ENCODE results near the gene LRRC51.
A peak's percentile ranks its signal among the peaks of the same experiment; 100 is the strongest.
"Not testable (repeated sequence)": the region's sequence is repeated elsewhere in the genome, so short reads cannot be mapped to it uniquely, and the experiment has no call there.

LRRC51 gene

DNA sequence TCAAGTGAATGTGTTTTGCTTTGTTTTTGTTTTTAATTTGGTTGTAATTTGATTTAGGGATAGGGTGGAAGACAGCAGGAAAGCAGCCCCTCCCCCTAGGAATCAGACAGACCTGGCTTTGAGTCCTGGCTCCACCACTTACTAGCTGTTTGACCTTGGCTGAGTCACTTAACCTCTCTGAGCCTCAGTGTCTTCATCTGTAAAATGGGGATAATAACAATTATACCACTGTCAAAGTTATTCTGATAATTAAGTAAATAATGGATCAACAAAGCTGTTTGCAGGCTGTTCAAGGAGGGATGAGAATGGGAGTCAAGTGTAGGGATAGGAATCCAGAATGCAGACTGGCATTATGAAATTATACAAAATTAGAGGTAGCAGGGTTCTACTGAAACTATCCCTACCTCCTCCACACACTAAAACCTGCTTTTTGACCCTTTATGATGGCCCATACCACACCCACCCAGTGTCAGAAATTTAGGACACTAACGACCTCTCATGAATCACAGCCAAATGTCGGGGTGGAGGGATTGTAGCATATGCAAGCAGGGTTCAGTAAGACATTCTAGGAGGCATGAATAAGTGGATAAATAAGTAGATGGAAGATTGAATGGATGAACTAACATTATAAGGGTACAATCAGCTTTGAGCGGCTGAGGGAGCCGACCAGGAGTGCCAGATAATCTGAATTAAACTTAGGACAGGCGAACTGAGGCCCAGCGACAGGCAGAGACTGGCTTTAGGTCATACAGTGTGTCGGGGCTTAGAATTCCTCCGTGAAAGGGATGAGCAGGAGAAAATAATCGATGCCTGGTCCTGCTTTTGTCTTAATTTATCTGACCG is 30.9 kb downstream of the LRRC51 start:
- no peak for DNase-seq

DNA sequence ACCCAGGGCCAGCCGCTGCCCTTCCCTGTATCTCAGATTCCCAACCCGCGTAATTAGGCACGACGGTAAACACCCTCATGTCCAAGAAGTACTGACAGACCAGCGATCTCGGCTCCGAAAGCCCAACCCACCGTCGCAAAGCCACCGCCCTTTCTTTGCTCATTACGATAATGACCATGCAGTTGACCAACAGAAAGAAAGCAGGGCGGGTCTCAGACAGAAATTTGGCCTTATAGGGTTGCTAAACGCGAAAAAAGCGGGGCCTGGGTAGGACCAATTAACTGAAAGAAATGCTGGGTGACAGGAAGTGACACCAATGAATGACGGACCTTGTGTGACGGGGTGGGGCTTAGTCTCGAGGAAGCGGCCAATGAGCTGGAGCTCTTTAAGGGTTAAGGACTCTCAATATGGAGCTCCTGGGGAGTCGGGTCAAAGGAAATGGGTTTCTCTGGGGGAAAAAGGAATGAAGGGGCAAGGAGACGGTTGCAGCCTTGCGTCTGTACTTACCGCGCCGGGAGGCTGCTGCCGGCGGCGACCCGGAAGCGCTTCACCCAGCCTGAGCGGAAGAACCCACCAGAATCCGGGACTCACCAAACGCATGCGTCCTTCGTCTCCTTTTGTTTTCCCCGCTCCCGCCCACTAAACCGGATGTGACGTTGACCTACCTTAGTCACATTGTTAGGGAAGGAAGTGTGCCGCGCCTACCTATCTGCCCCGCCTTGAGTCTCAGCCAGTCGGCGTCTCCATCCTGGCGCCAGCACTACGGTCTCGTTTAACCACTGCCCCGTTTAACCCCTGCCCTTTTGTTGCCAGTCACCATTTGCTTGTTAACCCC is 31.7 kb downstream of the LRRC51 start, which contains the start of gene ANAPC15:
TSS of gene ANAPC15 (minus strand) at position 553 of the 835 bp plus-strand sequence. CDS start 1,419 bp downstream, outside the sequence.
- peak; percentile 100 for DNase-seq

DNA sequence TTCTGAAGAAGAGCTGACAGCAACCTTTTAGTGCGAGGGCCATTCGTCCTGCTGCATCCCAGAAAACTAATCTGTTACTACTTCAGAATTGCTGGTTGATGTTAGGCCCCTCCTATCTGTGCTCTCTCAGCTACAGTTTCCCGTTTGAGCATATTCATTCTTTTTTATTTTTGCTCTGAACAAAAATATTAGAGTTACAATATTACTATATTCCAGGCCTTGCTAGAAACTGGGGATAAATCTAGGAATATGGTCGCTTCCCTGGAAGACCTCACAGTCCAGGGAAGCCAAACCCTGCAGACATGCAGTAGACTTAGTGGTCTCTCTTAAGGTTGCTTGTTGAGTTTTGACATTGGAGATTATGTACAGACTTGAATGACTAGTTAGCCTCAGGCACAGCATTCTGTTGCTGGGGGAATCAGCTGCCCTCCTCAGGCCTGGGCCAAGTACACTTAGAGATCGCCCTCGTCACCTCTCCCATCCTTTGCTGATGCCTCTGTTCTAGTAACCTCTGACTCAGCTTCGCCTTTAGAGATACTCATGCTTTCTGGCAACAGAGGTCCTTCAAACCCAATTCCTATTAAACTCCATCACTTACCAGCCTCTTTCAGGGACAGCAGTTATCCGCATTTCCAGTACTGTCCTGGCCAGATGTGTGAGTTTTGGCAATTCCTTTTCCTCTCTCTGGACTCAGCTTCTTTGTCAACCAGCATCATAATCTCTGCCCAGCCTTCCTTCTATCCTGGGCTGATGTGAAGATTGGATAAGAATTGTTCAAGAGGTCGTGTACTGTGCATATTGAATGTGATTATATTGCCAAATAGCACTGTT is 32.5 kb downstream of the LRRC51 start:
- DNase-seq, result no peak

DNA sequence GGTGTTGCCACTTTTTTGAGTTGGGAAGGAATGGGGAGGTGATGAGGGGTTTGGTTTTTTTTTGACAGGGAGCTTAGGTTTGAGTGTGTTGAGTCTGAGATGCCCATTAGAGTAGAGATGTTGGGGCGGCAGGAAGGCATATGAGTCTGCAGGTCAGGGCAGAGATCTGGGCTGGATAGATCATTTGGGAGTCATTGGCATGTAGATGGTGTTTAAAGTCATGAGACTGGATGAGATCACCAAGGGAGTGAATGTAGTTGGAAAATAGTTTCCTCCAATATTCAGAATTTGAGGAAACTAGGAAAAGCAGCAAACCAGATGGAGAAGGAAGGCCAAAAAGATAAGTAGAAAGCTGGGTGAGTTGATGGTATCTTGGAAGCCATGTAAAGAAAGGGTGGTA is 33.9 kb downstream of the LRRC51 start:
- no peak for DNase-seq

DNA sequence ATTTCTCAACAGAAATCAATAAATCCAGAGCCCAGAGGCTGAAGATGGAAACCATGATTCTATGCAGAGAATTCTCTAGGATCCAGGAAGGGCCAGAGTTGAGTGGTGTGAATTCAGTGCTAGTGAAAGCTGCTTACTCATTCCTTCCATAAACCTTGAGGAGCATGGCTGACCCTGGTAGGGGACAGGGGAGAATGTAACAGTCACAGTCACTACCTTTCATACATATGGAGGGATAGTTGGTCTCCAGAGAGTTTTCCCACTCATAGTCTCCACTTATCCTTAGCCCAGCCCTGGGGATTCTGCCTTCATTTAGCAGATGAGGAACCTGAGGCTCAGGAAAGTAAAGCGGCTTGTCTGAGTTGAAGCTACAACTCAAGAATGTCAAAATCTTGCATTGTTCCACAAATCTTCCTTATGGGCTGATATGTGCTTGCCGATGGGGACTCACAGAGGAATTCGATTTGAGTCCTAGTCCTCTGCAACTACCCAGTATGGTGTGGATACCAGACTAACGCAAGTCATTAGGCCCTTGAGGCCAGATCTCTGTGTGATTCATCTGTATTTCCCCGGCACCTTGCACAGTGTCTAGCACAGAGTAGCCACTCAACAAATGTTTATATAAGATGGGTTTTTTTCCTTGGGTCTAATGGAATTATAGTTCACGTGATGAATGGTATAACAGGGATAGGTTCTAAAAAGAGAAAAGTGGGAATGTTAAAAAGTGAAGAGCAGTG is 35.5 kb downstream of the LRRC51 start:
- DNase-seq, result no peak

DNA sequence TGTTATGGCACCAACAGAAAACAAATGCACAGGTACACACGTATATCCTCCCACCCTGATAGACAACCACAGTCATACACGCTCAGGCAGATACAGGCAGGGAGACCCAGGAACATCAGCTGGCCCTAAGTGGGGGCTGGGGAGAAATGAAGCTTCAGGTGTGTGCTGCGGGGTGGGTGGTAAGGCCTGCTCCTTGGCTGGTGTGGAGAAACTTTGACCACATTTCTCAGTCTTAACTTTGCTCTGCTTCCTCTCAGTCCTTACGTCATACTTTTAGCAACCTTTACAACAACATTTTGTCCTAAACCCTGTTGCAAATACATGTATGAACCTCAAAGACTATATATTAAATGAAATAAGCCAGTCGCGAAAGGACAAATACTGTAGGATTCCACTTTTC is 38.5 kb downstream of the LRRC51 start:
- no peak for DNase-seq

DNA sequence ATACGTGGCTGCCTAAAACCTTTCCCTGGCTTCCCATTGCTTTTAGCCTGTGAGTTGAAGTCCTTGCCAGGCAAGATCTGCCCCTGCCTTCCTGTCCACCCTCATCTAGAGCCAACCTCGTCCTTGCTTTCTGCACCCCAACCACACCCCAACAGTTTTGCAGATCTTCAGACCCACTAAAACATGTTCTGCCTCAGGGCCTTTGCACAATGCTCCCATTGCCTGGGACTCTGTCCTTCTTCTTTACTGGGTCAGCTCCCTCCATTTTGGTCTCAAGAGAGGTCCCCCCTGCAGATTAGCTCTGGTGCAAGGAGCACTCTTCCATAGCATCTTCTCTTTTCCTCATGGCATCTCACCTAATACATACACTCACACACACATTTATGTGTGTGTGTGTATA is 40.3 kb downstream of the LRRC51 start:
- no peak for DNase-seq

DNA sequence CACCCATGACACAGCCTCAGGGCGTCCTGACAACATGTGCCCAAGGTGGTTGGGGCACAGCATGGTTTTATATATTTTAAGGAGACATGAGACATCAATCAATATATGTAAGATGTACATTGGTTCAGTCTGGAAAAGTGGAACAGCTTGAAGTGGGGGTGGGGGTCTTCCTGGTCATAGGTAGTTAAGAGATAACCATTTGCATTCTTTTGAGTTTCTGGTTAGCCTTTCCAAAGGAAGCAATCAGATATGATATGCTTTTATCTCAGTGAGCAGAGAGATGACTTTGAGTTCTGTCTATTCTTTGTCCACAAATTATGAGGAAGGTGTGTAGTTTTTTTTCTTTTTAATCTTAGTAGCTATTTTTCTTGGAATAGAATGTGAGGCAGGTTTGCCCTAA is 42.0 kb downstream of the LRRC51 start:
- DNase-seq, result no peak

DNA sequence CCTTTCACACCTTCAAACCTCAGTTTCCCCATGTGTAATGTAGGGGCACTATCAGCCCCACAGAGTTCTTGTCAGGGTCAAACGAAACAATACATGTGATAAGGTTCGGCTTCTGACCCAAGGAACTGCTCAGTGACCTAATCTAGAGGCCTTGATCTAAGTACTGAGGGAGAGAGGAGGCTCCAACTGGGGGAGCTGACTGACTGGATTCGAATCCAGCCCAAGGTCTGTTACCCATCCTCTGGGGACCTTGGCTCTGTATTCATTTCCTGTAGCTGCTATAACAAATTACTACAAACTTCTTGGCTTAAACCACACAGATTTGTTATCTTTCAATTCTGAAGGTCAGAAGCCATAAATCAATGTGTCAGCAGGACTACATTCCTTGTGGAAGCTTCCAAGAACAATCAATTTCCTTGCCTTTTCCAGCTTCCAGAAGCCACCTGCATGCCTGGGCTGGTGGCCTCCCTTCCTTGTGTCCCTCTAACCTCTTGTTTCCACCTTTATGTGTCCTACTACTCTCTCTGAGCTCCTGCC is 42.5 kb downstream of the LRRC51 start:
- no peak for DNase-seq

DNA sequence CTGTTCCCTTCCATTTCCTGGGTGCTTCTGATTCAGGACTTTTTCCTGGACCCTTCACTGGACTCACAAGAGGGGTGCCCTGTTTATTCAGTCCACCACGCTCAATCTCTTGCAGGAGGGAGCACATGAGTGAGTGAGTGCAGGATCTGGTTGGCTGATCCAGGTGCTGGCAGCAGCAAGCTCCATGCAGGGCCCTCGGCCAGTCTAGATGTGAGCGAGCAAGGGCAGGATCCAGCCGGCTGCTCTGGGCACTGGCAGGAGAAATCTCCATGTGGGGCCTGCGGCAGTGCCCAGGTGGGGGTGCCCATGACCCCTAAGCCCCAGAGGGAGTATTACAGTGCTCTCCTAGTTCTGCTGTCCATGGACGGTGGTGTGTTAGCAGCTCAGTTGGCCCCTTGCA is 43.4 kb downstream of the LRRC51 start:
- no peak for DNase-seq

DNA sequence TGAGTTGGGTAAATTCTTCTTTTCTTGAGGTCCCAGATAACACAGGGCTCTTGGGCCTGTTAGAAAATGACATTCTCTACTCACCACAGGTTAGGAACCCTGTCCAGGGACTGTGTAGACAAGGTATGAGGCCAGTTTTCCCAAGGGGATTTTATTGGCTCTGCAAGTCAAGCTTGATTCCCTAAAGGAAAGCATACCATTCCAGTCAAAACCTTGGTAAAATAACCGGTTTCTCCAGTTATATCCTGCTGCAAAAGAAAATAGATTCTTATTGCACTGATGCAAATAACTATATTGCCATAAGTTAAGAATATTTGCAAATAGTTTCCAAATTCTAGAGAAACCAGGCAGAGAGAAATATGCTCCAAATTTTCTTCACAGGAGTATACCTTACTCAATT is 45.3 kb downstream of the LRRC51 start:
- no peak for DNase-seq

DNA sequence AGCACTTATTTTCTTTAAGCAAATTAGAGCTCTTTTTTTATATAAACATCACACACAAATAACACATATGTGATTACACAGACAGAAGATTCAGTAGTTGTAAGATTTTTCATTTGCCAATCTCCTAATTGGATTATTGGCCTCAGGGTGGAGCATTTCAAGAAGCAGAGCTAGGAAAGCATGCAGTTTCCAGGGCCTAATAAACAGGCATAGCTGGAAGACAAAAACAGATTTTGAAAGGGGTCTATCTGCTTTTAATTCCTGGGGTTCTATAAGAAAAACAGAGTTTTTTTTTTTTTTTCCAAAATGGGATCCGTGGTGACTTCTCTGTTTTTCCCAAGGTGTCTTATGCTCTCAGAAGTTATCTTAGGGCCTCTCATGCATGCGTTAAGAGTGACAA is 47.3 kb downstream of the LRRC51 start:
- no peak for DNase-seq

DNA sequence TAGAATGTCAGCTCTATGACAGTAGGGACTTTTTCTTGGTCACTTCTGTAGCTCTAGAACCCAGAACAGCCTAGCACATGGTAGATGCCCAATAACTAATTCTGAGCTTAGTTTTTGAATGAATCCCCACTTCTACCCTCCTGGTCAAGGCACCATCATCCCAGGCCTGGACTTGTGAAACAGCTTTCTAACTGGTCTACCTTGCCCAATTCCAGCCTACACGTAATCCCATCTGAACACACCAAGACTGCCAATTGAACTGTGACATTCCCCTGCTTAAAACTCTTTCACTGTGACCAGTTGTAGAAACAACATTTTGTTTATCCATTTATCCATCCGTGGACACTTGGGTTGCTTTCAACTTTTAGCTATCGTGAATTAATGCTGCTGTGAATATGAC is 48.7 kb downstream of the LRRC51 start:
- DNase-seq, result no peak

DNA sequence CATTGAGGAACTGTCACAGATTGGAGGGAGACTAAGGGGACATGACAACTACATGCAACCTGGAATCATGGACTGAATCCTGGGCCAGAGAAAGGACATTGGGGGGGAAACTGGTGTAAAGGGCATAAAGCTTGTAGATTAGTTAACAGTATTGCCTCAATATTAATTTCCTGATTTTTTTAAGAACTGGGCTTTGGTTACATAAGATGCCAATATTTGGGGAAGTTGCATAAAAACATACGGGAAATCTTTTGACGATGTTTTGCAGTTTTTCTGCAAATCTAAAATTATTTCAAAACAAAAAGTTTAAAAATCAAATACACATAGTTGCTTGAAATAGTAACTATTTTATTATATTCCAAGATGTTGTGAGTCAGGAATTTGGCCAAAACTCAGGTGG is 52.0 kb downstream of the LRRC51 start:
- no peak for DNase-seq

DNA sequence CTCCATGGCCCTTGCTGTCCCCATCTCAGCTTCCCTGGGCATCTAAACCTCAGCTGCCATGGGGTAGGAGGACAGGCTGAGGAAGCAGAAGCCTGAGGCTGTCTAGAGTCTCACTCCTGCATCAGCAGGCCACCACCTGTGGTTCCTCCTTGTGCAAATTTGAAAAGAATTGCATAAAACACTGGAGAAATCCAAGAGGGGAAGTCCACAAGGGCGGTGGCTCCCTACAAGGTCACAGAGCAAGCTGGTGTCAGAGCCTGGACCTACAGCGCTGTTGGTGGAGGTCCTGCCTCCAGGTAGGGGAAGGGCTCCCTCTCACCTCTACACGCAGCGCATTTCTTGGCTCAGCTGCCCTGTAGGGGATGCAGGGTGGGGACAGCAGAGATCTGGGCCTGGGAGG is 54.8 kb downstream of the LRRC51 start, which contains the start of gene FOLR3:
TSS of gene FOLR3 (plus strand) at position 253 of the 400 bp plus-strand sequence. CDS start 228 bp downstream, outside the sequence.
- not testable (repeated sequence) for DNase-seq

DNA sequence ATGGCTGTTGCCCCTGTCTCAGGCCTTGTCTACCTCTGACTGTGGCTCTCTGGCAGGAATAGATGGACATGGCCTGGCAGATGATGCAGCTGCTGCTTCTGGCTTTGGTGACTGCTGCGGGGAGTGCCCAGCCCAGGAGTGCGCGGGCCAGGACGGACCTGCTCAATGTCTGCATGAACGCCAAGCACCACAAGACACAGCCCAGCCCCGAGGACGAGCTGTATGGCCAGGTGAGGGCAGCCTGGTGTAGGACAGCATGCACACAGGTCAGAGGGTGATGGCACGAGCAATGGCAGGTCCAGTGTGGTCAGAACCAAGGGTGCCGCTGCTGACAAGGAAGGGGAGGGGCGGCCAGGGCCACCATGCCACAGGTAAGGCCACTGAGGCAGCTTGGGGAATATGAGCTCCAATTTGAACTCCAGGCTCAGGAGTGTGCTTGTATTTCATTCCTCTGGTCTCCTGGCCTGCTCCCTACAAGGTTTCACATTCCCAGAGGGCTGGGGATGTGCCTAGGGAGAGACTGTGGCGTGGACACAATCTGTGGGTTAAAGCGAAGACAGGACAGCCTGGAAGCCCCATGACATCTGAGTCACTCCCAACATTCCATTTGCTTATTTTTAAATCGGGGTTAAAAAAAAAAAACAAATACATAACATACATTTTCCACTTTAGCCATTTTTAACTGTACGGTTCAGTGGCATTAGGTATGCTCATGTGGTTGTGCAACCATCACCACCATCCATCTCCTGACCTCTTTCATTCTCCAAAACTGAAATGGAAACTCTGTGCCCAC is 55.4 kb downstream of the LRRC51 start:
- no peak for DNase-seq

DNA sequence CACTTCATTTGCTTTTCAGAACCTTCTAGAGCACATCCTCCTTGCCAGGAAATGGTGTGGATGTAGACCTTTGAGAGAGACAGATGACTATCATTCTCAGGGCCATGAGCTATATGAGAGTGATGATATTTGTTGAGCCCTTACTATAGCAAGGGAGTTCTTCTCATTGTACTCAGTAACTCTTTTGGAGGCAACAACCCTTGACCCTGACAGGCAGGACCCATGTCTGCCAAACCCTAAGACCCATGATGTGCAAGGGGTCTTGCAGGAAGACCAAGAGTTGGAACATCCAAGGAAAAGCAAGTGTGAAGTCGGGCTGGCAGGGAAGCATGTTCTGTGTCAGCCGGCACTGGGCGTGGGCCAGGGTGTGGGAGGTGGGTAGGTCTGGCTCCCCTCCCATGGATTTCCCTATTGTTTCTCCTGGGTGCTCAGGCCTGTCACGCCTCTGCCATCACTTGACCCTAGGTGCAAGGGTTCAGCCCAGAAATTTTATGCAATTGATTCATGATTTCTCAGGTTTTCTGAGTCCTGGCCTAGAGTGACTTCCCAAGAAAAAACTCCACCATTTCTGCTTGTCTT is 56.1 kb downstream of the LRRC51 start:
- DNase-seq, result no peak

DNA sequence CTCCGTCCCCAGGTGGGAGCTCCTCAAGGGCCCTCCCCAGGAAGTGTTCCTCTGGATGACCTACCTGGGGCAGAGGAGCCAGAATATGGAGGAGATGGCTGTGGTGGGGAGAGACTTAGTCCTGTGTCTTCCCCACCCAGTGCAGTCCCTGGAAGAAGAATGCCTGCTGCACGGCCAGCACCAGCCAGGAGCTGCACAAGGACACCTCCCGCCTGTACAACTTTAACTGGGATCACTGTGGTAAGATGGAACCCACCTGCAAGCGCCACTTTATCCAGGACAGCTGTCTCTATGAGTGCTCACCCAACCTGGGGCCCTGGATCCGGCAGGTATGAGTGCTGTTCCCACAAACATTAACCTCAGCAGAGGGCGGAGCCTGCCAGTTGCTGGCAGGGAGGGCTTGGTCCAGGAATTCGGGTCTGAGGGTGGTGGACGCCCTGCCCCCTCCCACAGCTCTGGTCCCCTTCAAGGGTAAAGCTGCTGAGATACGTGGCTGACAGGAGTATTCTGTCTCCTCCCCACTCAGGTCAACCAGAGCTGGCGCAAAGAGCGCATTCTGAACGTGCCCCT is 58.3 kb downstream of the LRRC51 start:
- no peak for DNase-seq

DNA sequence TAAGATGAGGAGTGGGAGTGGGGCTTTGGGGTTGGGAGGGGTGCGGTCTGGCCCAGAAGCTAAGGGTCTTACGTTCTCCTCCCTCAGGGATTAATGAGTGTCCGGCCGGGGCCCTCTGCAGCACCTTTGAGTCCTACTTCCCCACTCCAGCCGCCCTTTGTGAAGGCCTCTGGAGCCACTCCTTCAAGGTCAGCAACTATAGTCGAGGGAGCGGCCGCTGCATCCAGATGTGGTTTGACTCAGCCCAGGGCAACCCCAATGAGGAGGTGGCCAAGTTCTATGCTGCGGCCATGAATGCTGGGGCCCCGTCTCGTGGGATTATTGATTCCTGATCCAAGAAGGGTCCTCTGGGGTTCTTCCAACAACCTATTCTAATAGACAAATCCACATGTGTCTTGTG is 58.9 kb downstream of the LRRC51 start:
- DNase-seq, result no peak

DNA sequence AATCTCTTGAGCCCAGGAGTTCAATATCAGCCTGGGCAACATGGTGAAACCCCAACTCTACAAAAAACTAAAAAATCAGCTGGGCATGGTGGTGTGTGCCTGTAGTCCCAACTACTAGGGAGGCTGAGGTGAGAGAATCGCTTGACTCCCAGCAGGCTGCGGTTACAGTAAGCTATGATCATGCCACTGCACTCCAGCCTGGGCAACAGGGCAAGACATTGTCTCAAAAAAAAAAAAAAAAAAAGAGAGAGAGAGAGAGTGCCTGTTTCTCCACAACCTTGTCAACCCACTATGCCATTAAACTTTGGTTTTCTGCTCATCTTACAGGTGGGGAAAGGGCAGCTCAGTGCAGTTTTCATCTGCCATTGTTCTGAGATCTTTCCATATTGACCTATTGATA is 60.0 kb downstream of the LRRC51 start:
- no peak for DNase-seq
